ENCODE data around the gene SCN1B.

Gene SCN1B

DNA sequence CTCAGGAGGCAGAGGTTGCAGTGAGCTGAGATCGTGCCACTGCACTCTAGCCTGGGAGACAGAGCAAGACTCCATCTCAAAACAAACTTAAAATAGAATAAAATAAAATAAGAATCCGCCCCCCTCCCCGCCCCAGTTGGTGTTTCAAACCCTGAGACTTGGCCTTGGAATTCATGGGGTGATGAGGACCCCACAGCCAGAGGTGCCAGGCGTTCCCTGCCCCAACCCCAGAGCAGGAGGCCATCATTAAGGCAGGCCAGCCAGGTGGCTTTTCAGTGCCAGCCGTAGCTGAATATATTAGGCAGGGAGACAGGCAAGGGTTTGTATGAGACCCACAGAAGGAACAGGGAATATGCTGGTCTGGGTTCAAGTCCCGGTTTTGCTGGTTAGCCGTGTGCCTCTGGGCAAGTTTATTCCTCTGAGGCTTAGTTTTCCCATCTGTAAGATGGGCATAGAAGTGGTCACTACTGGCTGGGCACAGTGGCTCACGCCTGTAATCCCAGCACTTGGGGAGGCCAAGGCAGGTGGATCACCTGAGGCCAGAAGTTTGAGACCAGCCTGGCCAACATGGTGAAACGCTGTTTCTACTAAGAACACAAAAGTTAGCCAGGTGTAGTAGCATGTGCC, 23.5 kb downstream of the SCN1B start:
- DNase-seq (ENCODE audit: low spot score), result no peak

- no peak for DNase-seq (ENCODE audit: low spot score)
Measured at GRCh38 chr19:35054626-35055025, 24.4 kb downstream of the SCN1B start.

DNA sequence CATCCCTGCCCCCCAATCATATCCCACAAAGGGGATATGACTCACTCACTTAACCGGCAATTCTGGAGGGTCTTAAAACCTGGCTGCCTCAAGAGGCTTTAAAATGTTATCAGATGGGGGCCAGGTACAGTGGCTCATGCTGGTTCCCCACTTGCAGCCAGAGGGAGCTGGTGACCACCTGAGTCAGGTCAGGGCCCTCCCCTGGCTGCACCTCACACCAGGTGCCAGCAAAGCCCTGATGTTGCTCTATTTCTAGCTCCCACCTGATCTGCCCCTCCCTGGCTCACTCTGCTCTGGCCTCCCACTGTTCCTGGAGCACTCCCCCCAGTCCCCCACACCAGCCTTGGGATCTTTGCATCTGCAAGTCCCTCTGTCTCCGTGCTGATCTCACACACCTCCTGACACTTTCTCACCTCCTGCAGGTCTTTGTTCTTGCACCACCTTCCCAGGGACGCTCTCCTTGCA, 25.5 kb downstream of the SCN1B start:
- DNase-seq (ENCODE audit: low spot score), result no peak

DNA sequence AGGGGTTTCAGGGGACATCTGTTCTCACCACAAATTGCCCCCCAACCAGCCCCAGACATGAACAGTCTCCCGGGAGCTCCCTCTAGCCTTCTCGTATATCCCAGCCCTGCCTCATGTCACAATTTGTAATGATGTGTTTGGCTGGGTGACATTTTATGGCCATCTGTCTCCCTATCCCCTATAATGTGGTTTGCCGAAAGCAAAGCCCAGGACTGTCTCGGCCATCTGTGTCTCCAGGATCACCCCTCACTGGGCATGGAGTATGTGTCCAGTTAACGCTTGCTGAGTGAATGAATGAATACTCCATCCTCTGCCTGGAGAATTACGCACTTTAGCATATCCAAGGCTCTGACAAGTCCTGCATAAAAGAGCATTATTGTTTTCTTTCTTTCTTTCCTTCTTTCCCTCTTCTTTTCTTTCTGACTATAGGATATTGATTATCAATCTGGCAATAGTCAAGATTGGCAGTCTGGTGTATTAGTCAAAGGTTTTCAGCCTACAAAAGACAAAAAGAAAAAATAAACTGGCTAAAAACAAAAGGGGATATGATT, 26.3 kb downstream of the SCN1B start:
- no peak for DNase-seq (ENCODE audit: low spot score)

- DNase-seq (ENCODE audit: low spot score), result no peak
Measured at GRCh38 chr19:35058370-35058769, 28.1 kb downstream of the SCN1B start.

DNA sequence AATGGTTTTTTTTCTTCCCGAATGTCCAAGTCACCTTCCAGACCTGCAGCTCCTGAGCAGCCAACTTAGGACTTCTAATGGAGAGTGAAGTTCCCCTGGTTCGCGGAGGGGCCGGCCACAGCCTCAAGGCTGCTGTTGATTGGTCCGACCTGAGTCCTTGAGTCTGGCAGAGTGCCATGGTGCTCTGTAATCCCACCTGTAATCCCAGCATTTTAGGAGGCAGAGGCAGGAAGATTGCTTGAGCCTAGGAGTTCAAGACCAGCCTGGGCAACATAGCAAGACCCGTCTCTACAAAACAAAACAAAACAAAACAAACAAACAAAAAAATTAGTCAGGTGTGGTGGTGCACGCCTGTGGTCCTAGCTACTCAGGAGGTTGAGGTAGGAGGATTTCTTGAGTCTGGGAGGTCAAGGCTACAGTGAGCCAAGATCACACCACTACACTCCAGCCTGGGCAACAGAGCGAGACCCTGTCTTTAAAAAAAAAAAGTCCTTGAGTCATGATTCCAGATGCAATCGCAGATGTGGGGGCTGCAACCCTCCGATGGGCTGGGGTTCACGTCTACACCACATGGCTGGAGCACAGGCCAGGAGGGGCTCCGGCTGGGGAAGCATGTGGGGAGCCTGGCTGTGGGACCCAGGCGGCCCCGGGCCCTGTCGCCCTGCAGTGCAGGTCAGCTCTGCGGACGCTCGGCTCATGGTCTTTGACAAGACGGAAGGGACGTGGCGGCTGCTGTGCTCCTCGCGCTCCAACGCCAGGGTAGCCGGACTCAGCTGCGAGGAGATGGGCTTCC, 28.9 kb downstream of the SCN1B start:
- no peak for DNase-seq (ENCODE audit: low spot score)

- no peak for DNase-seq (ENCODE audit: low spot score)
Measured at GRCh38 chr19:35059799-35060091, 29.5 kb downstream of the SCN1B start.

GRCh38 chr19:35060160-35060855, 30.0 kb downstream of the SCN1B start:
- no peak for DNase-seq (ENCODE audit: low spot score)

GRCh38 chr19:35061583-35062373, 31.5 kb downstream of the SCN1B start:
- no peak for DNase-seq (ENCODE audit: low spot score)

DNA sequence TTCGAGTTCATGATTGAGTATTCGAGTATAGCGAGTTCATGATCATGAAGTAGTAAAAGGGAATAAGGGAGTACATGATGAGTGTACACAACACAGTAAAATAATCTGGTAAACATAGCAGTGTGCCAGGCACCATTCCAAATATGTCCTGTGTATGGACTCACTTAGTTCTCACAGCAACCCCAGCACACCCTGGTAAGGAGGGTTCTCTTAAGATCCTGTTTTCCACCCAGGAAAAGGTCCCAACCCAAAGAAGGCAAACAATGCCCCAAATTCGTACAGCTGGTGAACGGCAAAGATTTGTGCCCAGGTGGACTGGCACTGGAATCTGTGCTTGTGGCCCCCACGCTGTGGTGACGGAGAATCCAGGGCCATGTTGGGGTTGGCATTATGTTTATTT, 32.7 kb downstream of the SCN1B start:
- no peak for DNase-seq (ENCODE audit: low spot score)

GRCh38 chr19:35063940-35064818, 33.9 kb downstream of the SCN1B start:
- DNase-seq (ENCODE audit: low spot score), result no peak

DNA sequence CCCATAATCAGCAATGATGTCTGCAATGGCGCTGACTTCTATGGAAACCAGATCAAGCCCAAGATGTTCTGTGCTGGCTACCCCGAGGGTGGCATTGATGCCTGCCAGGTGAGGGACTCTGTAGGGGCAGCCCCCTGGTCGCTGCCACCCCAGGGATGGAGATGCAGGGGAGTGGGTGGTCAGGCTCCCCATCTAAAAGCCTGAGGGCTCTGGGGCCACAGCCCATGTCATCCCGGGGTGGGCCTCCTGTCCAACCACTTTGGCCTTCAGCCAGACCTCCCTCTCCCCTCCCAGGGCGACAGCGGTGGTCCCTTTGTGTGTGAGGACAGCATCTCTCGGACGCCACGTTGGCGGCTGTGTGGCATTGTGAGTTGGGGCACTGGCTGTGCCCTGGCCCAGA, 35.3 kb downstream of the SCN1B start:
- DNase-seq (ENCODE audit: low spot score), result no peak

GRCh38 chr19:35066121-35066520, 35.9 kb downstream of the SCN1B start:
- DNase-seq (ENCODE audit: low spot score), result no peak

DNA sequence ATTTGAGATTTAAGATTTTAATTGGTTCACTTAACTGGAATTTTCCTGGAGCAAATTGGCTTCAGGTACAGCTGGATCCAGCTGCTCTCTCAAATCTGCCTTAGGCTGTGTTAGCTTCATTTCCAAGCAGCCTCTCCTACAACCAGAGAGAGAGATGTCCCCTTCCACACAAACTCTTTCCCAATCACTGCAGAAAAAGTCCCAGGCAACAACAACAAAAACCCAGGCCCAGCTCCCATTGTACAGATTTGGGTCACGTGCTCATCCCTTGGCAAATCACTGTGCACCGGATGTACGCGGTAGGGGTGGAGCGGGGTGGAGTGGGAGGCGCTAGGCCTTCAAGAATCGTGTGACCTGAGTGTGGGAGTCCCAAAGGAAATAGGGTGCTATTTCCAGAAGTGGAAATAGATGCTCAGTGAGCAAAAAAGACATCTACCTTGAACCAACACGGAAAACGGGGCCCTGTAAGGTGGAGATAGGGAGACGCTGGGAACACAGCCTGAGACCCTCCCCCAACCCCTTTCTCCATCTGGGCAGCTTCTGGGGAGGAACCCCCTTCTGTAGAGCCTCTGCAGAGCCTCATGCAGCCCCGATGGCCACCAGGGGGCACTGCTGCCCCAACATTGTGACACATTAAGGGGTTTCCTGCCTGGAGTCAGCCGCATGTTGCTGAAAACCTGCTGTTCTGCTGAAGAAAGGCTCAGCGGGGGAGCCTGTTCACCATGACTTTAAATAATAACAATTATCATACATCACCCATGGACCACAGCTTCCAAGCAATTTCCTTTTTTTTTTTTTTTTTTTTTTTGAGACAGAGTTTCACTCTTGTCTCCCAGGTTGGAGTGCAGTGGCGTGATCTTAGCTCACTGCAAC, 36.7 kb downstream of the SCN1B start:
- peak; percentile 82 for DNase-seq (ENCODE audit: low spot score)

- no peak for DNase-seq (ENCODE audit: low spot score)
Measured at GRCh38 chr19:35068941-35069634, 38.8 kb downstream of the SCN1B start.

GRCh38 chr19:35069696-35070095, 39.4 kb downstream of the SCN1B start:
- no peak for DNase-seq (ENCODE audit: low spot score)

GRCh38 chr19:35070471-35070870, 40.2 kb downstream of the SCN1B start:
- no peak for DNase-seq (ENCODE audit: low spot score)

GRCh38 chr19:35073516-35073915, 43.2 kb downstream of the SCN1B start:
- no peak for DNase-seq (ENCODE audit: low spot score)

DNA sequence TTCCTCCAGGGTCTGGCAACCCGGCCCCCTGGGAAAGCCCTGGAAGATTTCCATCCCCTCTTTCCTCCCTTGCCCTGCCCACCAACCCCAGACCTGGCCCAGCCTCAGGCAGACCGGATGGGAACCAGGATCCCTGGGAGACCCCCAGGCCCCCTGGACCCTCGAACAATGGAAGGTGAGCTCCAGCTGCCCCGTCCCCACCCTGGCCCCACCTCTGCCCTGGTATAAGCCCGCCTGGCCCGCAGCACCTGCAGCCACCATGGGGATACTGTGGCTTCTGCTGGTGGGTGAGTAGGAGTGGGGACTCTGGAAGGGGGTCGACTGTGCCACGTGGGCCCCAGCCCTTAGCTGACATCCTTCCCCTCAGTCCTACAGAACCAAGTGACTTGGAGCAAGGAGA, 43.7 kb downstream of the SCN1B start:
- DNase-seq (ENCODE audit: low spot score), result no peak

Measured in HuH-7.5 (cell line).